B cell (primary cell): ENCODE data around the gene APOBEC3H. TPM values are rescaled to one million over a fixed set of nuclear protein-coding genes. Genes with fewer than 3 reads are reported as not detected.

Experiments used
- ATAC-seq: fragments of 200-7000 bp; cut with Tn5 transposase; one replicate; pipeline ENCODE4 v1.10.0; 2021; ENCODE audit warnings: low read depth, mild to moderate bottlenecking, moderate number of reproducible peaks, moderate library complexity
- CTCF ChIA-PET: fragments of 350-600 bp; sonication (Branson Sonifier 250); formaldehyde crosslinking; loops from one replicate; lab custom pipeline; 2021; ENCODE audit warnings: antibody characterized with exemption, inconsistent platforms; lab: Charles Lee
- POLR2A ChIA-PET: fragments of 350-600 bp; sonication (Branson Sonifier 250); formaldehyde crosslinking; loops from one replicate; lab custom pipeline; 2021; ENCODE audit warnings: antibody characterized with exemption; lab: Charles Lee
- DNase-seq: peaks from one replicate; pipeline ENCODE4 v3.0.0; 2013
- H2AFZ ChIP-seq: 2 replicates; pipeline ENCODE4 v1.6.1; 2012; ENCODE audit warnings: mild to moderate bottlenecking, low read depth, low read length; ENCODE audit not compliant: insufficient read depth, poor library complexity, severe bottlenecking
- H3K27ac ChIP-seq, 2 donors: 1 replicate in 1 of 2; 2 replicates in 1 of 2; pipeline ENCODE4 v1.5.1; 2012 to 2013; ENCODE audit warnings: low read length in 2 of 2, mild to moderate bottlenecking in 2 of 2, moderate library complexity in 1 of 2
- H3K27me3 ChIP-seq, 4 experiments: fragments of 200-600 bp in 1 of 4; sonication (generic) in 1 of 4; replicated peaks in 1 of 4; 1 replicate in 2 of 4; 2 replicates in 2 of 4; pipeline versions ENCODE4 v1.6.1 to v1.7.0; 2013 to 2016; ENCODE audit warnings: low read length in 3 of 4, mild to moderate bottlenecking in 2 of 4, mixed read lengths in 1 of 4, moderate library complexity in 1 of 4; ENCODE audit not compliant: insufficient read depth in 4 of 4, control insufficient read depth in 3 of 4; ENCODE audit errors: control extremely low read depth in 1 of 4
- H3K36me3 ChIP-seq, 2 experiments: replicated peaks in 1 of 2; 1 replicate in 1 of 2; 2 replicates in 1 of 2; pipeline versions ENCODE4 v1.6.1 to v1.7.1; 2013; ENCODE audit warnings: low read length in 1 of 2; ENCODE audit not compliant: insufficient read depth in 2 of 2, control insufficient read depth in 1 of 2; ENCODE audit errors: control extremely low read depth in 1 of 2, extremely low read depth in 1 of 2
- H3K4me1 ChIP-seq, 2 donors: fragments of 200-600 bp in 1 of 2; sonication (generic) in 1 of 2; 1 replicate in 1 of 2; 2 replicates in 1 of 2; pipeline versions ENCODE4 v1.5.1 to v1.6.1; 2013 to 2017; ENCODE audit warnings: low read length in 2 of 2; ENCODE audit not compliant: control insufficient read depth in 2 of 2, insufficient read depth in 2 of 2
- H3K4me2 ChIP-seq: replicated peaks from 2 replicates; pipeline ENCODE3; 2012; ENCODE audit warnings: mild to moderate bottlenecking, low read depth, low read length; ENCODE audit not compliant: poor library complexity, severe bottlenecking
- H3K4me3 ChIP-seq, 5 experiments: fragments of 200-600 bp in 1 of 5; sonication (generic) in 1 of 5; 1 replicate in 3 of 5; 2 replicates in 2 of 5; pipeline versions ENCODE4 v1.5.1 to v1.7.0; 2011 to 2016; ENCODE audit warnings: low read length in 4 of 5, mild to moderate bottlenecking in 4 of 5, low read depth in 2 of 5, control low read depth in 1 of 5, moderate library complexity in 1 of 5; ENCODE audit not compliant: insufficient read depth in 1 of 5; ENCODE audit errors: control extremely low read depth in 1 of 5, extremely low read depth in 1 of 5
- H3K79me2 ChIP-seq: fragments of 200-600 bp; sonication (generic); one replicate; pipeline ENCODE4 v1.6.0; 2016; ENCODE audit warnings: low read length; ENCODE audit not compliant: control insufficient read depth, insufficient read depth
- H3K9ac ChIP-seq: fragments of 200-600 bp; sonication (generic); 2 replicates; pipeline ENCODE4 v1.6.1; 2017; ENCODE audit warnings: mild to moderate bottlenecking, low read length, moderate library complexity
- H3K9me3 ChIP-seq, 3 donors: one replicate each; pipeline versions ENCODE4 v1.6.1 to v1.7.1; 2013; ENCODE audit warnings: low read length in 2 of 3; ENCODE audit not compliant: control insufficient read depth in 2 of 3, insufficient read depth in 1 of 3; ENCODE audit errors: control extremely low read depth in 1 of 3
- H4K20me1 ChIP-seq: 2 replicates; pipeline ENCODE4 v1.6.0; 2012; ENCODE audit warnings: mild to moderate bottlenecking, low read length; ENCODE audit not compliant: insufficient read depth, control insufficient read depth, poor library complexity, severe bottlenecking
- H3K27ac Mint-ChIP-seq: one replicate; pipeline ENCODE4 v1.8.0; 2021; ENCODE audit warnings: mixed read lengths
- H3K27me3 Mint-ChIP-seq: one replicate; pipeline ENCODE4 v1.8.0; 2021; ENCODE audit warnings: mixed read lengths
- H3K4me1 Mint-ChIP-seq: one replicate; pipeline ENCODE4 v1.8.0; 2021; ENCODE audit warnings: mixed read lengths
- H3K4me3 Mint-ChIP-seq: one replicate; pipeline ENCODE4 v1.8.0; 2021; ENCODE audit warnings: mixed read lengths
- H3K9me3 Mint-ChIP-seq: one replicate; pipeline ENCODE4 v1.8.0; 2022; ENCODE audit warnings: mixed read lengths; ENCODE audit not compliant: insufficient read depth
- CTCF ChIP-seq: fragments of 200-600 bp; IDR thresholded peaks from one replicate; pipeline ENCODE4 v1.8.0; 2022; ENCODE audit warnings: antibody characterized with exemption, mild to moderate bottlenecking
- EZH2 ChIP-seq: IDR thresholded peaks from 2 replicates; pipeline ENCODE4 v1.6.1; 2012; ENCODE audit warnings: borderline replicate concordance, low read depth, mild to moderate bottlenecking, moderate library complexity, low read length; ENCODE audit not compliant: insufficient read depth, poor library complexity, severe bottlenecking
- WGBS: methylation state at CpG from one replicate; pipeline ENCODE4 v1.1.5; 2013; ENCODE audit warnings: missing lambda C conversion rate; ENCODE audit not compliant: insufficient coverage; 5-methylcytosine and 5-hydroxymethylcytosine counted together
- intact Hi-C: fragments of 100-400 bp; cut with micrococcal nuclease; formaldehyde crosslinking; loops from one replicate; pipeline ENCODE4 v1.10.0; 2022
- polyA plus RNA-seq: library from polyadenylated mRNA; depleted of rRNA; stranded (reverse); fragments of >200 nt; gene quantifications from 2 replicates; pipeline ENCODE4 v1.2.3, GENCODE V29; 2012
- total RNA-seq, 2 donors: library from RNA; stranded (reverse); fragments of 120-200 nt in 1 of 2; gene quantifications; 1 replicate in 1 of 2; 2 replicates in 1 of 2; pipeline versions ENCODE4 v1.2.3 to v1.2.4, GENCODE V29; 2013 to 2022

APOBEC3H gene
- total and polyA plus RNA-seq, 2 donors (not counting 1 experiment from before 2014, with no cell fraction given) = 0.59 to 1.4 TPM

- H3K36me3 ChIP-seq = peaks cover 0 to 13% of the 10 kb centered on the region in 2 experiments
- H3K9ac ChIP-seq = no peak overlapping the region
- H3K27me3 ChIP-seq = no peaks in the 10 kb centered on the region
- H2AFZ ChIP-seq = no peak overlapping the region
- ATAC-seq (no peak), DNase-seq (no peak)
- H3K79me2 ChIP-seq = peaks cover 54% of the 10 kb centered on the region
- no peak for TF ChIP-seq EZH2
- TF ChIP-seq CTCF = no peak
- no peaks in the 10 kb centered on the region for H3K9me3 ChIP-seq
- no peak overlapping the region for H3K4me3 Mint-ChIP-seq
- no peak overlapping the region for H3K4me2 ChIP-seq
- H3K27ac ChIP-seq = no peak overlapping the region
- H3K4me1 ChIP-seq = peaks cover 19 to 27% of the 10 kb centered on the region in 2 donors
- H3K27ac Mint-ChIP-seq = no peak overlapping the region
- intact Hi-C loops = no loop called here
- peaks cover 55% of the 10 kb centered on the region for H4K20me1 ChIP-seq
- ChIA-PET POLR2A (no interaction called here), CTCF (interaction anchor here (1.4 to 1.7 kb wide), 3 partner anchors 135 to 387 kb away, joined by 3 to 7 read pairs (median 3); no protein-coding TSS in a partner anchor)
- H3K4me3 ChIP-seq = no peak overlapping the region
- 94% methylated on average over 7 of the region's 14 CpGs for WGBS
- peaks cover 26% of the 10 kb centered on the region for H3K4me1 Mint-ChIP-seq
- no peaks in the 10 kb centered on the region for H3K27me3 Mint-ChIP-seq
- no peaks in the 10 kb centered on the region for H3K9me3 Mint-ChIP-seq
These were observed 45.1 kb downstream of the APOBEC3H start for GRCh38 chr22:39142088-39142680.

GRCh38 chr22:39144101-39144767, 47.2 kb downstream of the APOBEC3H start:
- Histone ChIP-seq H3K36me3 (peaks cover 0 to 25% of the 10 kb centered on the region in 2 experiments), H3K4me3 (peak overlapping the region; percentile 65 to 98 (median 89)), H2AFZ (peak overlapping the region; percentile 72), H3K4me2 (peak overlapping the region; percentile 96), H3K4me1 (peaks cover 39 to 46% of the 10 kb centered on the region in 2 donors), H3K9ac (peak overlapping the region; percentile 84), H4K20me1 (peaks cover 47% of the 10 kb centered on the region), H3K27me3 (no peaks in the 10 kb centered on the region), H3K79me2 (peaks cover 72% of the 10 kb centered on the region), H3K9me3 (no peaks in the 10 kb centered on the region), H3K27ac (peak overlapping the region; percentile 17 to 97)
- DNase-seq (peak; percentile 81), ATAC-seq (peak; percentile 26)
- ChIA-PET POLR2A (no interaction called here), CTCF (interaction anchor here (1.2 to 1.7 kb wide), 2 partner anchors 141 to 275 kb away, joined by 3 to 7 read pairs; no protein-coding TSS in a partner anchor)
- intact Hi-C loops = loop anchor here (1.0 kb wide), 1 partner anchor 8 kb away; the partner anchor contains the start of gene CBX7
- Mint-ChIP-seq H3K27me3 (no peaks in the 10 kb centered on the region), H3K4me3 (peak overlapping the region; percentile 90), H3K9me3 (no peaks in the 10 kb centered on the region), H3K4me1 (peaks cover 42% of the 10 kb centered on the region), H3K27ac (peak overlapping the region; percentile 90)
- TF ChIP-seq CTCF = no peak
- TF ChIP-seq EZH2 = no peak
- WGBS = 4% methylated on average over 15 of the region's 22 CpGs
